A549 (cell line): ENCODE results near the gene GUK1.

Experiments
- BHLHE40 ChIP-seq: IDR thresholded peaks from 2 replicates; pipeline ENCODE4 v1.6.1; 2012; ENCODE audit warnings: low read depth, low read length, inconsistent platforms
- EP300 ChIP-seq, 2 experiments: fragments of >200 bp; sonication (Bioruptor Twin); formaldehyde crosslinking; IDR thresholded peaks; 2 replicates in 1 of 2; 3 replicates in 1 of 2; pipeline ENCODE4 v1.6.1; 2016 to 2017
- KDM5A ChIP-seq: fragments of 200-600 bp; sonication (generic); IDR thresholded peaks from 2 replicates; pipeline ENCODE4 v1.6.1; 2016; ENCODE audit warnings: antibody characterized with exemption, mild to moderate bottlenecking
- POLR2A ChIP-seq: IDR thresholded peaks from 2 replicates; pipeline ENCODE4 v1.6.1; 2012; ENCODE audit warnings: mild to moderate bottlenecking, low read length
- RAD21 ChIP-seq, 2 experiments: fragments of >200 bp in 1 of 2; sonication (Bioruptor Twin) in 1 of 2; formaldehyde crosslinking in 1 of 2; IDR thresholded peaks in 1 of 2; conservative IDR thresholded peaks in 1 of 2; 2 replicates in 1 of 2; 3 replicates in 1 of 2; pipeline ENCODE4 v1.6.1; 2012 to 2018; ENCODE audit warnings: inconsistent platforms in 1 of 2
- SMC3 ChIP-seq: fragments of >200 bp; sonication (Bioruptor Twin); formaldehyde crosslinking; IDR thresholded peaks from 3 replicates; pipeline ENCODE4 v1.6.1; 2018; ENCODE audit warnings: inconsistent platforms
- ZFP36 ChIP-seq: fragments of 450-650 bp; IDR thresholded peaks from 2 replicates; pipeline ENCODE4 v1.6.1; 2014; ENCODE audit warnings: borderline replicate concordance; ENCODE audit not compliant: partially characterized antibody
- TF ChIP-seq, protein P1 (sequence below): fragments of >200 bp; sonication (Bioruptor Twin); formaldehyde crosslinking; IDR thresholded peaks from 3 replicates; pipeline ENCODE4 v1.5.1; 2016
- TF ChIP-seq, protein P2 (sequence below): fragments of 250-450 bp; sonication (Bioruptor Pico); IDR thresholded peaks from 2 replicates; pipeline ENCODE4 v1.5.0; 2021; ENCODE audit warnings: mild to moderate bottlenecking, moderate library complexity, borderline replicate concordance
- TF ChIP-seq, protein P3 (sequence below): fragments of 150-350 bp; IDR thresholded peaks from 2 replicates; pipeline ENCODE4 v1.6.1; 2014; ENCODE audit warnings: low read depth, mild to moderate bottlenecking, low read length
- TF ChIP-seq, protein P4 (sequence below): fragments of 450-650 bp; IDR thresholded peaks from 2 replicates; pipeline ENCODE4 v1.6.1; 2014; ENCODE audit warnings: antibody characterized with exemption
- TF ChIP-seq, protein P5 (sequence below): fragments of 200-600 bp; sonication (generic); IDR thresholded peaks from 2 replicates; pipeline ENCODE4 v1.6.1; 2016; ENCODE audit warnings: antibody characterized with exemption, mild to moderate bottlenecking, moderate library complexity

DNA sequence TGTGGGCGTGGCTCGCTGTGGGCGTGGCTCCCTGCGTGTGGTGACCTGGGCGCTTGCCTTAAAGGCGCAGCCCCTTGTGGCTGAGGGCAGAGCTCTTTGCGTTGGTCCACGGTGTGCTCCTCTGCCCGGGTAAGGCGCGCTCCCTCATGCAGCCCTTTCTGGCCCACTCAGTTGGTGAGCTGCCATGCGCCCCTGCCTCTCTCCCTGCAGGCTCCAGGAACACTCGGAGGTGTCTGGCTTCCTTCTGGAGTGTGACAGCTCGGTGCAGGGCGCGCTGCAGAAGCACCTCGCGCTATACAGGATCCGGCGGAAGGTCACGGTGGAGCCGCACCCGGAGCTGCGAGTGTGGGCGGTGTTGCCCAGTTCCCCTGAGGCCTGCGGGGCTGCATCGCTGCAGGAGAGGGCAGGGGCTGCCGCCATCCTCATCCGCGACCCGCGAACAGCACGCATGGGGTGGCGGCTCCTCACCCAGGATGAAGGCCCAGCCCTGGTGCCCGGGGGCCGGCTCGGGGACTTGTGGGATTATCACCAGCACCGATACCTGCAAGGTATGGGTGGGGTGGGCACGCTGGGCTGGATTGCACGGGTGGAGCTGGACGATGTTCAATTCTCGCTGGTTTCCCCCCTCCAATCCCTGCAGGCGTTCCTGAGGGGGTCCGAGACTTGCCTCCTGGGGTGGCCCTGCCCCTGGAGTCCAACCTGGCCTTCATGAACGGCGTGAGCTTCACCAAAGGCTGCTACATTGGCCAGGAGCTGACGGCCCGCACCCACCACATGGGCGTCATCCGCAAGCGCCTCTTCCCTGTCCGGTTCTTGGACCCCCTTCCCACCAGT, 34.6 kb downstream of the GUK1 start:
- TF ChIP-seq, protein P1, sequence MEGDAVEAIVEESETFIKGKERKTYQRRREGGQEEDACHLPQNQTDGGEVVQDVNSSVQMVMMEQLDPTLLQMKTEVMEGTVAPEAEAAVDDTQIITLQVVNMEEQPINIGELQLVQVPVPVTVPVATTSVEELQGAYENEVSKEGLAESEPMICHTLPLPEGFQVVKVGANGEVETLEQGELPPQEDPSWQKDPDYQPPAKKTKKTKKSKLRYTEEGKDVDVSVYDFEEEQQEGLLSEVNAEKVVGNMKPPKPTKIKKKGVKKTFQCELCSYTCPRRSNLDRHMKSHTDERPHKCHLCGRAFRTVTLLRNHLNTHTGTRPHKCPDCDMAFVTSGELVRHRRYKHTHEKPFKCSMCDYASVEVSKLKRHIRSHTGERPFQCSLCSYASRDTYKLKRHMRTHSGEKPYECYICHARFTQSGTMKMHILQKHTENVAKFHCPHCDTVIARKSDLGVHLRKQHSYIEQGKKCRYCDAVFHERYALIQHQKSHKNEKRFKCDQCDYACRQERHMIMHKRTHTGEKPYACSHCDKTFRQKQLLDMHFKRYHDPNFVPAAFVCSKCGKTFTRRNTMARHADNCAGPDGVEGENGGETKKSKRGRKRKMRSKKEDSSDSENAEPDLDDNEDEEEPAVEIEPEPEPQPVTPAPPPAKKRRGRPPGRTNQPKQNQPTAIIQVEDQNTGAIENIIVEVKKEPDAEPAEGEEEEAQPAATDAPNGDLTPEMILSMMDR = no peak
- TF ChIP-seq BHLHE40 (no peak), RAD21 (conservative IDR thresholded peaks at IDR 0.05 in 1 of 2, IDR thresholded peaks at IDR 0.05 in 1 of 2) (no peak), POLR2A (no peak), ZFP36 (no peak), SMC3 (no peak), EP300 (IDR thresholded peaks at IDR 0.05) (no peak), KDM5A (no peak)
- TF ChIP-seq, protein P2, sequence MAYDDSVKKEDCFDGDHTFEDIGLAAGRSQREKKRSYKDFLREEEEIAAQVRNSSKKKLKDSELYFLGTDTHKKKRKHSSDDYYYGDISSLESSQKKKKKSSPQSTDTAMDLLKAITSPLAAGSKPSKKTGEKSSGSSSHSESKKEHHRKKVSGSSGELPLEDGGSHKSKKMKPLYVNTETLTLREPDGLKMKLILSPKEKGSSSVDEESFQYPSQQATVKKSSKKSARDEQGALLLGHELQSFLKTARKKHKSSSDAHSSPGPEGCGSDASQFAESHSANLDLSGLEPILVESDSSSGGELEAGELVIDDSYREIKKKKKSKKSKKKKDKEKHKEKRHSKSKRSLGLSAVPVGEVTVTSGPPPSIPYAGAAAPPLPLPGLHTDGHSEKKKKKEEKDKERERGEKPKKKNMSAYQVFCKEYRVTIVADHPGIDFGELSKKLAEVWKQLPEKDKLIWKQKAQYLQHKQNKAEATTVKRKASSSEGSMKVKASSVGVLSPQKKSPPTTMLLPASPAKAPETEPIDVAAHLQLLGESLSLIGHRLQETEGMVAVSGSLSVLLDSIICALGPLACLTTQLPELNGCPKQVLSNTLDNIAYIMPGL = no peak
- TF ChIP-seq, protein P3, sequence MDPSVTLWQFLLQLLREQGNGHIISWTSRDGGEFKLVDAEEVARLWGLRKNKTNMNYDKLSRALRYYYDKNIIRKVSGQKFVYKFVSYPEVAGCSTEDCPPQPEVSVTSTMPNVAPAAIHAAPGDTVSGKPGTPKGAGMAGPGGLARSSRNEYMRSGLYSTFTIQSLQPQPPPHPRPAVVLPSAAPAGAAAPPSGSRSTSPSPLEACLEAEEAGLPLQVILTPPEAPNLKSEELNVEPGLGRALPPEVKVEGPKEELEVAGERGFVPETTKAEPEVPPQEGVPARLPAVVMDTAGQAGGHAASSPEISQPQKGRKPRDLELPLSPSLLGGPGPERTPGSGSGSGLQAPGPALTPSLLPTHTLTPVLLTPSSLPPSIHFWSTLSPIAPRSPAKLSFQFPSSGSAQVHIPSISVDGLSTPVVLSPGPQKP = no peak
- TF ChIP-seq, protein P4, sequence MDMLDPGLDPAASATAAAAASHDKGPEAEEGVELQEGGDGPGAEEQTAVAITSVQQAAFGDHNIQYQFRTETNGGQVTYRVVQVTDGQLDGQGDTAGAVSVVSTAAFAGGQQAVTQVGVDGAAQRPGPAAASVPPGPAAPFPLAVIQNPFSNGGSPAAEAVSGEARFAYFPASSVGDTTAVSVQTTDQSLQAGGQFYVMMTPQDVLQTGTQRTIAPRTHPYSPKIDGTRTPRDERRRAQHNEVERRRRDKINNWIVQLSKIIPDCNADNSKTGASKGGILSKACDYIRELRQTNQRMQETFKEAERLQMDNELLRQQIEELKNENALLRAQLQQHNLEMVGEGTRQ = no peak
- TF ChIP-seq, protein P5, sequence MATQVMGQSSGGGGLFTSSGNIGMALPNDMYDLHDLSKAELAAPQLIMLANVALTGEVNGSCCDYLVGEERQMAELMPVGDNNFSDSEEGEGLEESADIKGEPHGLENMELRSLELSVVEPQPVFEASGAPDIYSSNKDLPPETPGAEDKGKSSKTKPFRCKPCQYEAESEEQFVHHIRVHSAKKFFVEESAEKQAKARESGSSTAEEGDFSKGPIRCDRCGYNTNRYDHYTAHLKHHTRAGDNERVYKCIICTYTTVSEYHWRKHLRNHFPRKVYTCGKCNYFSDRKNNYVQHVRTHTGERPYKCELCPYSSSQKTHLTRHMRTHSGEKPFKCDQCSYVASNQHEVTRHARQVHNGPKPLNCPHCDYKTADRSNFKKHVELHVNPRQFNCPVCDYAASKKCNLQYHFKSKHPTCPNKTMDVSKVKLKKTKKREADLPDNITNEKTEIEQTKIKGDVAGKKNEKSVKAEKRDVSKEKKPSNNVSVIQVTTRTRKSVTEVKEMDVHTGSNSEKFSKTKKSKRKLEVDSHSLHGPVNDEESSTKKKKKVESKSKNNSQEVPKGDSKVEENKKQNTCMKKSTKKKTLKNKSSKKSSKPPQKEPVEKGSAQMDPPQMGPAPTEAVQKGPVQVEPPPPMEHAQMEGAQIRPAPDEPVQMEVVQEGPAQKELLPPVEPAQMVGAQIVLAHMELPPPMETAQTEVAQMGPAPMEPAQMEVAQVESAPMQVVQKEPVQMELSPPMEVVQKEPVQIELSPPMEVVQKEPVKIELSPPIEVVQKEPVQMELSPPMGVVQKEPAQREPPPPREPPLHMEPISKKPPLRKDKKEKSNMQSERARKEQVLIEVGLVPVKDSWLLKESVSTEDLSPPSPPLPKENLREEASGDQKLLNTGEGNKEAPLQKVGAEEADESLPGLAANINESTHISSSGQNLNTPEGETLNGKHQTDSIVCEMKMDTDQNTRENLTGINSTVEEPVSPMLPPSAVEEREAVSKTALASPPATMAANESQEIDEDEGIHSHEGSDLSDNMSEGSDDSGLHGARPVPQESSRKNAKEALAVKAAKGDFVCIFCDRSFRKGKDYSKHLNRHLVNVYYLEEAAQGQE = no peak
